K562 (cell line): Measurements from ENCODE around the gene PTPRC. TPM values are rescaled to one million over a fixed set of nuclear protein-coding genes. Genes with fewer than 3 reads are reported as not detected.

Experiments
- CC2D1A ChIP-seq: fragments of 450-650 bp; IDR thresholded peaks from 2 replicates; pipeline ENCODE4 v1.6.1; 2017; ENCODE audit warnings: mild to moderate bottlenecking
- EGR1 ChIP-seq: fragments of 450-650 bp; conservative IDR thresholded peaks from 2 replicates; pipeline ENCODE4 v1.6.1; 2017; ENCODE audit warnings: mild to moderate bottlenecking
- ELK1 ChIP-seq: sonication (generic); formaldehyde crosslinking; IDR thresholded peaks from 2 replicates; pipeline ENCODE4 v1.8.1; 2022; ENCODE audit warnings: missing genetic modification reagents
- HDAC2 ChIP-seq: fragments of 450-650 bp; IDR thresholded peaks from 2 replicates; pipeline ENCODE4 v1.6.1; 2016; ENCODE audit warnings: mild to moderate bottlenecking
- MXD1 ChIP-seq: fragments of 250-450 bp; sonication (Bioruptor Pico); IDR thresholded peaks from 2 replicates; pipeline ENCODE4 v1.8.0; 2021; ENCODE audit warnings: borderline replicate concordance, mild to moderate bottlenecking, moderate library complexity; ENCODE audit not compliant: poor library complexity, severe bottlenecking
- POLR3G ChIP-seq: IDR thresholded peaks from 2 replicates; pipeline ENCODE4 v1.6.1; 2011; ENCODE audit not compliant: insufficient read length, insufficient replicate concordance; ENCODE audit errors: extremely low read depth
- RAD21 ChIP-seq, 2 experiments: fragments of 250-450 bp in 1 of 2; fragments of 450-650 bp in 1 of 2; sonication (Bioruptor Pico) in 1 of 2; formaldehyde crosslinking in 1 of 2; IDR thresholded peaks in 1 of 2; conservative IDR thresholded peaks in 1 of 2; 2 replicates each; pipeline versions ENCODE4 v1.4.0 to v1.8.0; 2020 to 2022; ENCODE audit warnings: mild to moderate bottlenecking in 2 of 2, moderate library complexity in 1 of 2
- ZBTB1 ChIP-seq: sonication (generic); formaldehyde crosslinking; IDR thresholded peaks from 2 replicates; pipeline ENCODE4 v1.8.1; 2023; ENCODE audit warnings: missing genetic modification reagents, low read depth, mild to moderate bottlenecking, borderline replicate concordance
- ZBTB33 ChIP-seq: sonication (generic); formaldehyde crosslinking; IDR thresholded peaks from 2 replicates; pipeline ENCODE4 v1.8.1; 2023; ENCODE audit warnings: mild to moderate bottlenecking, missing genetic modification reagents
- ZC3H8 ChIP-seq: fragments of 450-650 bp; IDR thresholded peaks from 2 replicates; pipeline ENCODE4 v1.6.1; 2017
- polyA plus RNA-seq, 8 experiments: library from polyadenylated mRNA; depleted of rRNA in 4 of 8; stranded (reverse) in 5 of 8; unstranded in 3 of 8; fragments of >200 nt; fragmentation: Nextera tagmentation in 2 of 8; fragmentation: Illumina TruSeq in 1 of 8; extraction: Ambion mirVana in 2 of 8; extraction: Trizol in 1 of 8; gene quantifications; 2 replicates each; pipeline versions ENCODE4 v1.2.1 to v1.2.3, GENCODE V29; 2011 to 2014; ENCODE audit warnings: inconsistent platforms in 1 of 8, missing spikeins in 1 of 8
- total RNA-seq, 7 experiments: library from RNA; depleted of rRNA in 6 of 7; stranded (reverse); fragments of >200 nt in 6 of 7; fragmentation: Illumina TruSeq in 2 of 7; extraction: Trizol in 2 of 7; gene quantifications; 2 replicates each; pipeline versions ENCODE4 v1.2.1 to v1.2.3, GENCODE V29; 2011 to 2021; ENCODE audit warnings: low replicate concordance in 1 of 7

PTPRC gene
- total and polyA plus RNA-seq, 9 of the 15 experiments (the other 6 are each of a cell fraction or from before 2014, with no cell fraction given), result 7.1 to 107 (median 62.9) TPM

- TF ChIP-seq EGR1, result peak; percentile 31; the same call in 1 of the 2 replicates
- no peak for TF ChIP-seq HDAC2
- TF ChIP-seq ZBTB33 (CRISPR knock-in tag), result peak; percentile 100
- TF ChIP-seq ZBTB1 (CRISPR knock-in tag), result no peak
- no peak for TF ChIP-seq MXD1 (CRISPR knock-in tag)
- peak in 1 of 2 experiments; percentile 67; a peak in 2 of 4 replicates for TF ChIP-seq RAD21 (CRISPR knock-in tag; conservative IDR thresholded peaks at IDR 0.05 in 1 of 2, IDR thresholded peaks at IDR 0.05 in 1 of 2)
- no peak for TF ChIP-seq POLR3G
- 0 out of 2 replicates have a peak, but pooled peaks have one; percentile 17 for TF ChIP-seq CC2D1A
- no peak for TF ChIP-seq ZC3H8
- TF ChIP-seq ELK1, result no peak
These were observed 60.6 kb downstream of the PTPRC start (continued) for GRCh38 chr1:198699167-198700015.
